ENCODE data around the gene CDCA5. TPM values are rescaled to one million over a fixed set of nuclear protein-coding genes. Genes with fewer than 3 reads are reported as not detected.
"Not testable (repeated sequence)": the region's sequence is repeated elsewhere in the genome, so short reads cannot be mapped to it uniquely, and the experiment has no call there.

Gene CDCA5
- total RNA-seq, 1 donor from 2014 or later = 14.8 TPM

DNA sequence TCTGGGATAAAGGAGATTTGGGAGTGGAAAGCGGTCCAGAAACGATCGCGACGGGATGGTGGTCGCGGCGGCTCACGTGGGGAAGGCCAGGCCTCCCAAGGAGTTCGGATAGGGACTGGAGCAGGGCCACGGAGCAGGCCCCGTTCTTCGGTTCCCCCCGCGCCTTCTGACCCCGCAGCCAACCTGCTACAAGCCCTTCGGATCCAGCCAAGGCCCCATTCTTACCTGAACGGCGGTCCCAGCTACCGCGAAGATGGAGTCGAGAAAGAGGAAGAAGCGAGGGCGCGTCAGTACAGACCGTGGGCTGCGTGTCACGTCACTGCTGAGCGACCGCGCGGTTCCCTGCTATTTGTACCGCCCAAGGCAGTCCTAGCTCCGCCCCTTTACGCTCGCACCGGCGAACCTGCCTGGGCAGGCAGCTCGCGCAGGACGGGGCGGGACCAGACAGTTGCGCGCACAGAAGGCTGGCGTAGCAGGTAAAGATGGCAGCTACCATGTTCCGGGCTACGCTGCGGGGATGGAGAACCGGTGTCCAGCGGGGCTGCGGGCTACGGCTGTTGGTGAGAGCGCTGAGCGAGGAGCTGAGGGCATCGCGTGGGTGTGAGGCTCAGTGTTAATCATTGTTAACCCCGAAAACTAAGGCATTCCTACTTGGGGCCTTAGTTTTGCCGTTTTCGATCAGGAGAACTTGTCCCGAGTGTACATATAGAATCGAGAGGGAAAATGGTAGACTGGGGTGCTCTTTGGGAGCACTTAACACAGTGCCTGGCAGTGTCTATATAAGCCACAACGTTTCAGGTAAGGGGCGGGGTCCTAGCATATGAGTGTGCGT lies 38.2 kb upstream of the CDCA5 start, which contains the start of the genes FAU and MRPL49:
Gene FAU, minus strand, starts transcription at position 270 of the 832 bp plus-strand sequence. CDS start 321 bp downstream, outside the sequence.
Gene MRPL49, plus strand, starts transcription at position 457 of the 832 bp plus-strand sequence. Its CDS starts 26 bp downstream, at position 483.
- H3K4me1 Mint-ChIP-seq (ENCODE audit: unreplicated experiment) = peaks cover 23% of the 10 kb centered on the region
- H3K9me3 Mint-ChIP-seq (ENCODE audit: unreplicated experiment) = no peaks in the 10 kb centered on the region
- peak within 1 kb of the TSS; percentile 99 for H3K4me3 Mint-ChIP-seq (ENCODE audit: unreplicated experiment)
- DNase-seq (ENCODE audit: low spot score) = peak; percentile 96
- H3K27me3 Mint-ChIP-seq (ENCODE audit: unreplicated experiment) = peaks cover 14% of the 10 kb centered on the region
- H3K36me3 Mint-ChIP-seq (ENCODE audit: low read depth, unreplicated experiment) = peaks cover 34% of the 10 kb centered on the region
- TF ChIP-seq CTCF (IDR thresholded peaks at IDR 0.05; ENCODE audit: unreplicated experiment) = no peak
- peak within 1 kb of the TSS; percentile 93 for H3K27ac Mint-ChIP-seq (ENCODE audit: unreplicated experiment)

DNA sequence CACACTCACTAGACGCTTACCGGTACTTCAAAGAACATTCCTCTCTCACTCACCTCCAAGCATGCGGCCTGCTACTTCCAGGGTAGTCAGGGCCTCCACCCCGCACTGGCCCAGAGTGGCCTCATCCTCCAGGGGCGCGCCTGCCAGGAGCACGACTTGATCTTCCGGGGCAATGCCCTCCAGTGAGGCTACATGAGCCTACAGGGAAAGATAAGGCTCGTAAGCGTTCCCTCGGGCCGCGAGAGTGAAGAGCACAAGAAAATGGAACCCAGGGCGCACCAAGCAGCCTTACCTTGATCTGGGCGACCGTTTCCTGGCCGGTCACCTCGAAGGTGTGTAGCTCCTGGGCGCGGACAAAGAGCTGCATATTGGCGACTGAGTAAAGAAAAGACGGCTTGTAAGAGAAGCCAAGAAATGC lies 37.6 kb upstream of the CDCA5 start:
- H3K9me3 Mint-ChIP-seq (ENCODE audit: unreplicated experiment) = no peaks in the 10 kb centered on the region
- peaks cover 23% of the 10 kb centered on the region for H3K4me1 Mint-ChIP-seq (ENCODE audit: unreplicated experiment)
- no peak for TF ChIP-seq CTCF (IDR thresholded peaks at IDR 0.05; ENCODE audit: unreplicated experiment)
- H3K27me3 Mint-ChIP-seq (ENCODE audit: unreplicated experiment) = peaks cover 18% of the 10 kb centered on the region
- peak overlapping the region; percentile 93 for H3K27ac Mint-ChIP-seq (ENCODE audit: unreplicated experiment)
- peaks cover 29% of the 10 kb centered on the region for H3K36me3 Mint-ChIP-seq (ENCODE audit: low read depth, unreplicated experiment)
- peak overlapping the region; percentile 99 for H3K4me3 Mint-ChIP-seq (ENCODE audit: unreplicated experiment)
- peak; percentile 28 for DNase-seq (ENCODE audit: low spot score)

DNA sequence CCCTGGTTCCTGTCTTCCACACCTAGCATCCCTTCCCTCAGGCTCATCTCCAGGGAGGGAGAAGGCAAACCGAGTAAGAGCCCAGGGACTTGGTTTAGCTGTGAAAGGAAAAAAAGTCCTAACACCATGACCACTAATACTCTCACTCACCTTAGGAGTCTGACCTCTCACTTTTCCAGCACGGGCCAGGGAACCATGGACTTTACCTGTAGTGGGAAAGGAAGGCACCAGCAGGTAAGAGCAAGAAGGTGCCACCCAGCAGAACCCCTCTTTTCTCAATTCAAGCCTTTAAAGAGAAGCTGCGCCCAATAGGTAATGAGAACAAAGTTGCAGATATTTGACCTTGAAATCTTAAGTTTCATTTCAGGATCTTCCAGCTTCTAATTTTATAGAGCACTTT lies 37.0 kb upstream of the CDCA5 start:
- TF ChIP-seq CTCF (IDR thresholded peaks at IDR 0.05; ENCODE audit: unreplicated experiment) = no peak
- no peak for DNase-seq (ENCODE audit: low spot score)
- H3K27me3 Mint-ChIP-seq (ENCODE audit: unreplicated experiment) = peaks cover 18% of the 10 kb centered on the region
- H3K9me3 Mint-ChIP-seq (ENCODE audit: unreplicated experiment) = no peaks in the 10 kb centered on the region
- peaks cover 23% of the 10 kb centered on the region for H3K4me1 Mint-ChIP-seq (ENCODE audit: unreplicated experiment)
- H3K27ac Mint-ChIP-seq (ENCODE audit: unreplicated experiment) = peak overlapping the region; percentile 93
- H3K36me3 Mint-ChIP-seq (ENCODE audit: low read depth, unreplicated experiment) = peaks cover 25% of the 10 kb centered on the region
- peak overlapping the region; percentile 99 for H3K4me3 Mint-ChIP-seq (ENCODE audit: unreplicated experiment)

DNA sequence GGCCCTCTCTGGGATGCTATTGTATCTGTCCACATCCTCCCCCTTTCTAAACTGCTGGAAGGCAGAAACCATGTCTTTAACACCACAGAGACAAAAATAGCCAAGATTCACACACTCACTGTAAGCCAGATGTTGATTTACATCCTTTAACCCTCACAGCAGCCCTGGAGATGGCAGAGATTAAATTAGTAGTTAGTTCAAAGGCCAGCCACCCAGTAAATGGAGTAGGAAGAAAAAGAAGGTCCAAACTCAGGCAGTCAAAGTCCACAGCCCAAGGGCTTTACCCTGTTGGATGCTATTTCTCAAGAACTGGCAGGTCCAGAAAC lies 35.8 kb upstream of the CDCA5 start:
- H3K27ac Mint-ChIP-seq (ENCODE audit: unreplicated experiment) = peak overlapping the region; percentile 83
- no peak for DNase-seq (ENCODE audit: low spot score)
- TF ChIP-seq CTCF (IDR thresholded peaks at IDR 0.05; ENCODE audit: unreplicated experiment) = no peak
- peaks cover 23% of the 10 kb centered on the region for H3K36me3 Mint-ChIP-seq (ENCODE audit: low read depth, unreplicated experiment)
- no peaks in the 10 kb centered on the region for H3K9me3 Mint-ChIP-seq (ENCODE audit: unreplicated experiment)
- peaks cover 19% of the 10 kb centered on the region for H3K27me3 Mint-ChIP-seq (ENCODE audit: unreplicated experiment)
- peak overlapping the region; percentile 71 for H3K4me3 Mint-ChIP-seq (ENCODE audit: unreplicated experiment)
- H3K4me1 Mint-ChIP-seq (ENCODE audit: unreplicated experiment) = peaks cover 23% of the 10 kb centered on the region

- Mint-ChIP-seq H3K27ac (ENCODE audit: unreplicated experiment) (peak overlapping the region; percentile 83), H3K4me1 (ENCODE audit: unreplicated experiment) (peaks cover 23% of the 10 kb centered on the region), H3K36me3 (ENCODE audit: low read depth, unreplicated experiment) (peaks cover 26% of the 10 kb centered on the region), H3K4me3 (ENCODE audit: unreplicated experiment) (peak overlapping the region; percentile 87), H3K27me3 (ENCODE audit: unreplicated experiment) (peaks cover 22% of the 10 kb centered on the region)
- not testable (repeated sequence) for H3K9me3 Mint-ChIP-seq (ENCODE audit: unreplicated experiment); DNase-seq (ENCODE audit: low spot score)
These were observed 35.2 kb upstream of the CDCA5 start for GRCh38 chr11:65118891-65119669.
